ENCODE measurements around the gene NUMB.
"Not testable (repeated sequence)": the region's sequence is repeated elsewhere in the genome, so short reads cannot be mapped to it uniquely, and the experiment has no call there.

Gene NUMB

GRCh38 chr14:73359445-73359844, 98.9 kb downstream of the NUMB start:
- DNase-seq (ENCODE audit: low read depth), result no peak

GRCh38 chr14:73358187-73358586, 100.2 kb downstream of the NUMB start:
- no peak for DNase-seq (ENCODE audit: low read depth)

DNA sequence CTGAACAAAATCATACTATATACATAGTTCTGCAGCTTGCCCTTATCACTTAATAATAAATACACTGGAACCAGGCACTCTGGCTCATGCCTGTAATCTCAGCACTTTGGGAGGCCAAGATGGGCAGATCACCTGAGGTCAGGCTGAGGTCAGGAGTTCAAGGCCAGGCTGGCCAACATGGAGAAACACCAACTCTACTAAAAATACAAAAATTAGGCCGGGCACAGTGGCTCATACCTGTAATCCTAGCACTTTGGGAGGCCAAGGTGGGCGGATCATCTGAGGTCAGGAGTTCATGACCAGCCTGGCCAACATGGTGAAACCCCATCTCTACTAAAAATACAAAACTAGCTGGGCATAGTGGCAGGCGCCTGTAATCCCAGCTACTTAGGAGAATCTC, 109.3 kb downstream of the NUMB start:
- DNase-seq (ENCODE audit: low read depth), result not testable (repeated sequence)

DNA sequence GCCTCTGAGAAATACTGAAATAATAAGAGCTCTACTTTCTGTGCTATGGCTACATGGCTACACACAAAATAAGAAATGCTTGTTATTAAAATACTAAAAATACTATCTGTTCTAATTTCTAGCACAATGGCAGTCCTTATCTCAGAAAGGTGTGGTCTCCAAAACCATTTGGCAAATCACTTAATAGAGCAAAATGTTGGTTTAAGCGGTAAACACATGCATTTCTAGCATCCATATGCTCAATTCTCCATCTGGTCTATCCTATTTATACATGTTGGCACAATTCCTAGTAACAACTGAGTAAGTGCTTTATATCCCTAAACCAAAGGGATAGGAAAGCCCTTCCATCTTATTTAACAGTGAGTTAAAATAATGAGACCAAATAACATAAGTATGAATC, 114.0 kb downstream of the NUMB start:
- DNase-seq (ENCODE audit: low read depth), result no peak

DNA sequence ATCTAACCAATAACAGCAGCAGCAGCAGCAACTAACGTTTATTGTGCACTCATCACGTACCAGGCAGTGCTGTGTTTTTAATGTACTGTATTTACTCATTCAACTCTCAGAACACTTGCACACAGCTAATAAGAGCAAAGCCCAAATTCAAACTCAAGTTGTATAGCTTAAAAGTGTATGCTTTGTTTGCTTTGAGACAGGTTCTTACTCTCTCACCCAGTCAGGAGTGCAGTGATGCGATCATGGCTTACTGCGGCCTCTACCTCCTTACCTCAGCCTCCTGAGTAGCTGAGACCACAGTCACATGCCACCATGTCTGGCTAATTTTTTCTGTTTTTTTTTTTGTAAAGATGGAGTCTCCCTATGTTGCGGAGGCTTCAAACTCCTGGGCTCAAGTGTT, 115.7 kb downstream of the NUMB start:
- DNase-seq (ENCODE audit: low read depth), result no peak

DNA sequence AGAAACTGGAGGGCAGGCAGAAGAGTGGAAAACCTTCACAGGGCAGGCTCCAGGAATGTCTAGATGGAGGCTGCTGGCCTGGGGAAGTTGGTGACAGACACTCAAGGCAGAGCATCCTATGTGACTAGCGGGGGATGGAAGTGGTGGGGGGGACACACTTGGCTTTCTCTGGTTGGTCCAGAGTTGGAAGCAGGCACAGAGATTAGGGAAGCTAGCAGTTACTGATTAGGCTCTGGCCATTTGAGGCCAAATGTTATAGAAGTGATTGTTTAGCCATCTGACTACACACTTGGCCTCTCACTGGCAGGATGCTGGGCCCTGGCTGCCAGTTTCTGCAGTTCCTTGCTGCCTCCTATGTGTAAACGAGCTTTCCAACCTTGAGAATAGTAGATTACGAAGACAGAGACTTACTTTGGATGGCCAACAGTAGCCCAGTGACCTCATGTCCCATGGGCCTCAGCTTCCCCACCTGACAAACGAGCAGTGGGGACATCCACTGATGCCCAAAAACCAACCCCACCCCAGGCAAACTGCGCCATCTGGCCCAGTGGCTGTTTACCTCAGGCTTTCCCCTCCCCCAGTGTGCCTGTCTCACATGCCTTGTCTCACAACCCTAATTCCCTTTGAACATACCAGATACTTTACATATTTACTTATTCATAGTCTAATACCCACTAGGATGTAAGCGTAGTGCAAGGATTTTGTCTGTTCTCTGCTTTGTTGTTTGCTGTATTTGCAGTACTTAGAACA, 118.3 kb downstream of the NUMB start:
- no peak for DNase-seq (ENCODE audit: low read depth)

GRCh38 chr14:73339206-73339605, 119.1 kb downstream of the NUMB start:
- no peak for DNase-seq (ENCODE audit: low read depth)

GRCh38 chr14:73338551-73338950, 119.8 kb downstream of the NUMB start:
- DNase-seq (ENCODE audit: low read depth), result no peak

- DNase-seq (ENCODE audit: low read depth), result no peak
Observed at GRCh38 chr14:73333031-73333430, 125.3 kb downstream of the NUMB start.

DNA sequence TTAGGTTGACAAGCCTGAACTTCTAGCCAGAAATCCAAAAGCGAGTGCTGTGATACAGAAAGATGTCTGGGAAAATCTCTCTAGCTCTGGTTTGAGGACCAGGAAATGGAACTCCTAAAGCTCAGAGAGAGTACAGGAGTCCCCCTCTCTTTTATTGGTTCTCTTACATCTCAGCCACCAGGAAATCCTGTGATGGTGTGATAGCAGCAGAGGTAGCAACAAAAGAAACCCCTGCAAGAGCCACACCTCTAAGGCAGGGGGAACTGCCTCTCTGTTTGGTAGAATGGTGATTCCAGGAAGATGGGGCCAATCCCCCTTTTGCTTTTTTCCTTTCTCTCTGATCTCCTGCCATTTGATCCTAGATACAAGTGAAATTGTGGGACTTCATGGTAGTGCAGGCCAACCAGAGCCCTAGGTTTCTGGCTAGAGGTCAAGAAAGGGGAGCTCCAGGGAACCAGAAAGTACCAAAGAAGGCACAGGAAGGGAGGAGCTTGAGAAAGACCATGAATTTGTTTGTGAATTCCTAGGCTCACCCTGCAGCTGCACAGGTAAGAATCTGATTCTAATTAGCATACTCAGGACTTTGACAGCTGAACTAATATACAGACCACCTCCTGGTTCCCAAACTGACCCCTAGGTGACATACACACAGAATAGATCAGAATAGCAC, 132.6 kb downstream of the NUMB start:
- no peak for DNase-seq (ENCODE audit: low read depth)

DNA sequence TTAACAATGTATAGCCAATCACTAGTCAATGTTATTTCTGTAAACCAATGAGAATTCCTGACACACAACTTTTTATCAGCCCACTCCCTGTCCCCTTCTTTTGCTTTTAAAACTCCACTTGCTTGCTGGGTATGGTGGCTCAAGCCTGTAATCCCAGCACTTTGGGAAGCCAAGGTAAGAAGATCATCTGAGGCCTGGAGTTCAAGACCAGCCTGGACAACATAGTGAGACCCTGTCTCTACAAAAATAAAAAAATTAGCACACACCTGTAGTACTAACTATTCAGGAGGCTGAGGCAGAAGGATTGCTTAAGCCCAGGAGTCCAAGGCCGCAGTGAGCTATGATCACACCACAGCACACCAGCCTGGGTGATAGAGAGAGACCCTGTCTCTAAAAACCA, 133.3 kb downstream of the NUMB start:
- DNase-seq (ENCODE audit: low read depth), result no peak

DNA sequence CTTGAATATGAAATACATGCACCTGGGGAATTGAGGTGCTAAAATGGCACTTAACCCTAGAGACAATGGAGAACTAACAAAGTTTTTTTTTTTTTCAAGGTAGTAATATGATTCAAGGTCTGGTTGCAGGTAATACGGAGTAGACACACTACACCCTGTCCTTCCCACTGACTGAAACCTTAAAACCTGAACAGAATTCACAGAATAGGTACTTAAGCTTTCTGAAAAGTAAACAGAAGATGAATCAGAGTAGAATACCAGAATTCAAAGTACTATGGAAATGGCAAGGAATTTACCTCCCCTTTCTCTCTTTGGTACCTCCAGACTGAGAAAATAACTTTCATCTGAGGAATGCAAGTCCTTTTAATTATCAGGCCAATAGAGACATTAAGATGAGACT, 133.8 kb downstream of the NUMB start:
- no peak for DNase-seq (ENCODE audit: low read depth)

DNA sequence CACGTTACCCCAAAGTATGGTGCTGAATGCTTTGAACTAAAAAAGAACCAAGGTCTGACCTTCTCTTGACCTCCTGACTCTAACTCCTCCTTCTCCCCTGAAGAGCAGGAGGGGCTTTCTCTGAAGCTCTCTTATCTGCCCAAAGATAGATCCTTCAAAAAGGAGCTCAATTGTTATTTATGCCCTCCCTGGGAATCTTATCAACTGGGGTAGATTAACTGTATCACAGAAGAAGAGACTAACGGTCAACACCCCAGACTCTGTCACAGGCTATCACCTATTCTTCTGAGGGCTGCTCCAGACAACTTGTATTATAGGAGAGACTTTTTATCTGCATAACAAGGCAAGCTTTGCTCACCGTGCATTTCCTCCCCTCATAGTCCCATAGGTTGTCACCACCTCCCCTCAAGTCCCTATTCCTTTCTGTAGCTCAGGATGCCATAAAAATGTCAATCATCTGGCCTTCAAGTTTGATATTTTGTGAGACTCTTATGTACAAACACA, 134.4 kb downstream of the NUMB start:
- DNase-seq (ENCODE audit: low read depth), result no peak

DNA sequence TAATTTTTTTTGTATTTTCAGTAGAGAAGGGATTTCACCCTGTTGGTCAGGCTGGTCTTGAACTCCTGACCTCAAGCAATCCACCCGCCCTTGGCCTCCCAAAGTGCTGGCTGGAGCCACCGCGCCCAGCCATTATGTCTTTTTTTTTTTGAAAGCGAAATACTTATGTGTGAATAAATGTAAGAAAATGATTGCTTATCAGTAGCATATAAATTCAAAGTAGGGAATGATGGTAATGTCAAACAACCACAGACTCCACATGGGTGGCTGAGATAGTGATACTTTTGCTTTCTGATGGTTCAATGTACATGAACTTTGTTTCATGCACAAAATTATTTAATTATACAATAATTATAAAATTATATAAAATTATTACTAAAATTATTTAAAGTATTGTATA, 145.2 kb downstream of the NUMB start:
- DNase-seq (ENCODE audit: low read depth), result no peak

- no peak for DNase-seq (ENCODE audit: low read depth)
Observed at GRCh38 chr14:73312687-73313086, 145.7 kb downstream of the NUMB start.

DNA sequence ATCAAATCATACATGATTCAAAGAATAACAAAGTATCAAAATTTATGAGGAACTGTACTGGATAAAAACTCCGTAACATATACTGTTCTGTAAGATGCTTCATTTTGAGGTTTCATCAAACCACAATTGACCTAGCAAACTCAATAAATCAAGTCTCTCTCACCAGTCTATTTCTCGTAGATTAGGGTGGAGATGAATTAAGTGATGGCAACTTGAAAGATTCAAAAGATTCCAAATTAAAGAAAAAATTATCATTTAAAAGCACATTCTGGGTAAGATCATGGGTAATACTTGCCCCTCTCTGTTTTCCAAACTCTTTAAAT, 146.7 kb downstream of the NUMB start:
- DNase-seq (ENCODE audit: low read depth), result no peak

GRCh38 chr14:73309207-73309606, 149.1 kb downstream of the NUMB start:
- not testable (repeated sequence) for DNase-seq (ENCODE audit: low read depth)

DNA sequence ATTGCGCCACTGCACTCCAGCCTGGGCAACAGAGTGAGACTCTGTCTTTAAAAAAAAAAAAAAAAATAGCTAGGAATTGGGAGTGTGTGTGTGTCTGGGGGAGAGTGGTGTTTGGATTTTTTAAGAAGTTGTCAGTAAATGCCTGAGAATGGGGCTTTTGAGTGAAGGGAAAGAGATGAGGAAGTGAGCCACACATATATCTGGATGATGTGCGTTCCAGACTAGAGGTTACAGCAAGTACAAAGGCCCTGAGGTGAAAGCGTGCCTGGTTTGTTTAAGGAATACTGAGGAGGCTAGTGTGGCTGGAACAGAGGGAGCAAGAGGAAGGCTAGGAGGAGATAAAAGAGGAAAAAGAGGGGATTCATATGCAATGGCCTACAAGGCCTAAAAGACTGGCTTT, 151.1 kb downstream of the NUMB start:
- DNase-seq (ENCODE audit: low read depth), result no peak

- DNase-seq (ENCODE audit: low read depth), result no peak
Observed at GRCh38 chr14:73305499-73305898, 152.8 kb downstream of the NUMB start.

DNA sequence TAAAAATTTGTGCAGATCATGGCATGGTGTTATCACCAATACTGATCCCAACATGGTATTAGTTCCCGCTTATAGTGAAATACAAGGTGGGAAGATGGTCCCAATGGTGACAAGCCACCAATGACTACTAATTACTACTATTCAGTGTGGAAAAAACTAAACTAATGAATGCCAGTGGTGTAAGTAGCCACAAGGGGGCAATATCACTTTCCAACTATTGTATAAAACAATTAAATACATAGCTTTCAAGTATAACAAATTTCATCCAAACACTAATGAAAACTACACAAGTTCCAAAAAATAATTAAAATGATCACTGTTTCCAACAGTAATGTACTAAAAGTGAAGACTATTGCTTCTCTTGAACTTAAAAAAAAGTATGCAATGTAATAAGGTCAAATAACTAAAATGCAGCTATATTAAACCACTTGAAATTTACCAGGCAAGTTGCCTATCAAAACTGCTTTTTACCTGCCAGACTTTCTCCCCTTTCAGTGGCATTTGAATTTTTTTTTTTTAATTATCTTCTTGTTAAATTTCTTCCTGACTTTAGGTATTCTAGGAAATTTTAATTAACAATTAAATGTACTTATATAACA, 163.0 kb downstream of the NUMB start:
- peak; percentile 10 for DNase-seq (ENCODE audit: low read depth)

DNA sequence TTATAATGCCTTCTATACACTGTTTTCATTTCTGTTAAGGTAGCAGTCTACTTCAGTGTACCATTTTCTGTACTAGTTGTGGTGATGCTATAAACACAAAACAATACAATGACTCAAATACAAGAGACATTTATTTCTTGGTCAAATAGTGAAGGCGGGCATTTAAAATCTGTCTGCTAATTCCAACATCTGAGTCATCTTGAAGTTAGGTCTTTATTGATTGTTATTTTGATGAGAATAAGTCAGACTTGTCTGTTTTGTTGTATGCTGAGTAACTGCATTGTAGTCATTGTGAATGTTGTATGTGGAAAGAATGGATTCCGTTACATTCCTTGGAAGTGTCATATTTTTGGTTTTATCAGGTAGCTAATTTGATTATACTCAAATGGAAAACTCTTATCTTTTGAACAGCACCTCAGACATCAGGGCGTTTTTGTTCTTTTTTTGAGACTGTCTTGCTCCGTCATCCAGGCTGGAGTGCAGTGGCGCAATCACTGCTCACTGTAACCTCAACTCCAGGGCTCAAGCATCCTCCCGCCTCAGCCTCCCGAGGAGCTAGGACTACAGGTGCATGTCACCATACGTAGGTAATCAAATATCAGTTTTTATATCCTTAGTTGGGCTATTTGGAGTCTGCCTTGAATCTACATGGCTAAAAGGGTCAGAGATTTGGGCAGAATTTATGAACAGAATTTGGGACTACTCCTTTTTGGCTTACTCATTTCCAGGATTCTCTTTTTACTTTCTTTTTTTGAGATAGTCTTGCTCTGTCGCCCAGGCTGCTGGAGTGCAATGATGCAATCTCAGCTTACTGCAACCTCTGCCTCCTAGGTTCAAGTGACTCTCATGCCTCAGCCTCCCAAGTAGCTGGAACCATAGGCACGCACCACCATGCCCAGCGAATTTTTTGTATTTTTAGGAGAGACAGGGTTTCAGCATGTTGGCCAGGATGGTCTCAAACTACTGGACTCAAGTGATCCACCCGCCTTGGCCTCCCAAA, 164.3 kb downstream of the NUMB start:
- DNase-seq (ENCODE audit: low read depth), result no peak

- no peak for DNase-seq (ENCODE audit: low read depth)
Observed at GRCh38 chr14:73290279-73290678, 168.1 kb downstream of the NUMB start.

Data from stimulated activated CD4-positive, alpha-beta T cell treated with anti-CD3 and anti-CD28 coated beads, Interleukin-2, amount 100 ng/mL, for 4 hours (primary cell).